A549 (cell line): Measurements from ENCODE around the gene SPAG6. TPM values are rescaled to one million over a fixed set of nuclear protein-coding genes. Genes with fewer than 3 reads are reported as not detected.

ENCODE experiments used
- ATAC-seq, 2 experiments: fragments of 200-7000 bp in 1 of 2; fragments of >200 bp in 1 of 2; cut with Nextera tagmentation in 1 of 2; cut with Tn5 transposase in 1 of 2; 3 replicates each; pipeline versions ENCODE4 v1.8.0 to v1.9.1; 2018 to 2020; ENCODE audit warnings: mild to moderate bottlenecking in 1 of 2, moderate library complexity in 1 of 2
- CTCF ChIA-PET: fragments of 300-600 bp; sonication (Branson Sonifier 250); formaldehyde crosslinking; extraction: SDS; loops from one replicate; lab custom pipeline; 2021; ENCODE audit warnings: antibody characterized with exemption, inconsistent platforms; lab: Yijun Ruan, JAX
- POLR2A ChIA-PET: fragments of 350-600 bp; formaldehyde crosslinking; extraction: SDS; loops from one replicate; lab custom pipeline; 2021; ENCODE audit warnings: antibody characterized with exemption, inconsistent platforms; lab: Yijun Ruan, JAX
- DNase-seq, 2 experiments: peaks; one replicate each; pipeline versions ENCODE4 v3.0.0 to v3.0.0-alpha.2; 2011 to 2016; ENCODE audit warnings: low read depth in 1 of 2, low spot score in 1 of 2
- FAIRE-seq: peaks from 2 replicates; lab custom pipeline; 2011; peaks lifted over from hg19 to GRCh38; lab: Jason Lieb, UNC
- H3K27ac ChIP-seq, 2 experiments: fragments of >200 bp; sonication (Bioruptor Twin); formaldehyde crosslinking; 3 replicates each; pipeline ENCODE4 v1.5.1; 2016 to 2017
- H3K4me1 ChIP-seq: fragments of >200 bp; sonication (Bioruptor Twin); formaldehyde crosslinking; 3 replicates; pipeline ENCODE4 v1.6.1; 2016
- H3K4me2 ChIP-seq: fragments of >200 bp; sonication (Bioruptor Twin); formaldehyde crosslinking; 3 replicates; pipeline ENCODE4 v1.6.1; 2016
- H3K4me3 ChIP-seq: fragments of >200 bp; sonication (Bioruptor Twin); formaldehyde crosslinking; 3 replicates; pipeline ENCODE4 v1.5.1; 2016
- H3K9me3 ChIP-seq: fragments of >200 bp; sonication (Bioruptor Twin); formaldehyde crosslinking; 3 replicates; pipeline ENCODE4 v1.6.1; 2016
- CBX2 ChIP-seq: fragments of 200-600 bp; sonication (generic); IDR thresholded peaks from 2 replicates; pipeline ENCODE4 v1.6.1; 2016; ENCODE audit warnings: low read depth, mild to moderate bottlenecking, borderline replicate concordance
- CEBPB ChIP-seq, 2 experiments: fragments of >200 bp in 1 of 2; sonication (Bioruptor Twin) in 1 of 2; formaldehyde crosslinking in 1 of 2; IDR thresholded peaks; 2 replicates each; pipeline ENCODE4 v1.6.1; 2012 to 2016
- CHD2 ChIP-seq: fragments of 150-350 bp; IDR thresholded peaks from 2 replicates; pipeline ENCODE4 v1.6.1; 2014; ENCODE audit warnings: low read length; ENCODE audit not compliant: partially characterized antibody
- EHF ChIP-seq: fragments of 250-450 bp; sonication (Bioruptor Pico); IDR thresholded peaks from 2 replicates; pipeline ENCODE4 v1.5.0; 2020; ENCODE audit warnings: mild to moderate bottlenecking
- ESRRA ChIP-seq: fragments of 150-350 bp; IDR thresholded peaks from 2 replicates; pipeline ENCODE4 v1.6.1; 2014; ENCODE audit warnings: mild to moderate bottlenecking, low read length, borderline replicate concordance
- FOSB ChIP-seq: fragments of 250-450 bp; sonication (Bioruptor Pico); IDR thresholded peaks from 2 replicates; pipeline ENCODE4 v1.5.0; 2020; ENCODE audit warnings: mild to moderate bottlenecking, moderate library complexity
- FOXS1 ChIP-seq: fragments of 250-450 bp; sonication (Bioruptor Pico); IDR thresholded peaks from 2 replicates; pipeline ENCODE4 v1.5.0; 2020; ENCODE audit warnings: mild to moderate bottlenecking, moderate library complexity
- GATA3 ChIP-seq: IDR thresholded peaks from 2 replicates; pipeline ENCODE4 v1.6.1; 2012; ENCODE audit warnings: borderline replicate concordance
- HDAC2 ChIP-seq: fragments of 200-600 bp; sonication (generic); IDR thresholded peaks from 2 replicates; pipeline ENCODE4 v1.6.1; 2016
- HOXA7 ChIP-seq: fragments of 250-450 bp; sonication (Bioruptor Pico); IDR thresholded peaks from 2 replicates; pipeline ENCODE4 v1.5.0; 2020; ENCODE audit warnings: mild to moderate bottlenecking, moderate library complexity
- JUN ChIP-seq, 2 experiments: fragments of >200 bp; sonication (Bioruptor Twin); formaldehyde crosslinking; IDR thresholded peaks; 2 replicates in 1 of 2; 3 replicates in 1 of 2; pipeline ENCODE4 v1.6.1; 2016 to 2017
- KDM1A ChIP-seq: fragments of 200-600 bp; sonication (generic); IDR thresholded peaks from 2 replicates; pipeline ENCODE4 v1.6.1; 2016; ENCODE audit warnings: low read depth, mild to moderate bottlenecking
- KDM5A ChIP-seq: fragments of 200-600 bp; sonication (generic); IDR thresholded peaks from 2 replicates; pipeline ENCODE4 v1.6.1; 2016; ENCODE audit warnings: antibody characterized with exemption, mild to moderate bottlenecking
- MYC ChIP-seq: IDR thresholded peaks from 2 replicates; pipeline ENCODE4 v1.6.1; 2012; ENCODE audit warnings: mild to moderate bottlenecking, inconsistent platforms, low read length, improper control_type of control experiment, borderline replicate concordance
- NPAS2 ChIP-seq: fragments of 250-450 bp; sonication (Bioruptor Pico); IDR thresholded peaks from 2 replicates; pipeline ENCODE4 v1.8.0; 2022; ENCODE audit warnings: mild to moderate bottlenecking, moderate library complexity, borderline replicate concordance
- POLR2AphosphoS2 ChIP-seq: conservative IDR thresholded peaks from 2 replicates; pipeline ENCODE4 v1.6.1; 2012; ENCODE audit warnings: low read length, improper control_type of control experiment, inconsistent platforms
- RAD21 ChIP-seq, 2 experiments: fragments of >200 bp in 1 of 2; sonication (Bioruptor Twin) in 1 of 2; formaldehyde crosslinking in 1 of 2; IDR thresholded peaks in 1 of 2; conservative IDR thresholded peaks in 1 of 2; 2 replicates in 1 of 2; 3 replicates in 1 of 2; pipeline ENCODE4 v1.6.1; 2012 to 2018; ENCODE audit warnings: inconsistent platforms in 1 of 2
- RCOR1 ChIP-seq: fragments of 150-350 bp; IDR thresholded peaks from 2 replicates; pipeline ENCODE4 v1.6.1; 2014; ENCODE audit warnings: antibody characterized with exemption, low read length, low read depth
- RNF2 ChIP-seq: fragments of 200-600 bp; sonication (generic); IDR thresholded peaks from 2 replicates; pipeline ENCODE4 v1.6.1; 2016; ENCODE audit warnings: low read depth, mild to moderate bottlenecking, antibody characterized with exemption, moderate library complexity, borderline replicate concordance
- SMC3 ChIP-seq: fragments of >200 bp; sonication (Bioruptor Twin); formaldehyde crosslinking; IDR thresholded peaks from 3 replicates; pipeline ENCODE4 v1.6.1; 2018; ENCODE audit warnings: inconsistent platforms
- ZNF302 ChIP-seq: fragments of 250-450 bp; sonication (Bioruptor Pico); IDR thresholded peaks from 2 replicates; pipeline ENCODE4 v1.9.0; 2021; ENCODE audit warnings: inconsistent platforms, mild to moderate bottlenecking, moderate library complexity
- ZSCAN20 ChIP-seq: fragments of 250-450 bp; sonication (Bioruptor Pico); IDR thresholded peaks from 2 replicates; pipeline ENCODE4 v1.8.0; 2022; ENCODE audit warnings: mild to moderate bottlenecking, moderate library complexity
- WGBS: methylation state at CpG from one replicate; pipeline ENCODE4 v1.1.6; 2017; ENCODE audit errors: missing lambda C conversion rate; 5-methylcytosine and 5-hydroxymethylcytosine counted together
- polyA plus RNA-seq, 4 experiments: library from polyadenylated mRNA; depleted of rRNA in 3 of 4; stranded (reverse); fragments of >200 nt; fragmentation: RNase III in 1 of 4; extraction: RNeasy Plus Mini Kit Qiagen cat#74134 plus additional on column Dnase treatment in 1 of 4; gene quantifications; 2 replicates in 3 of 4; 3 replicates in 1 of 4; pipeline ENCODE4 v1.2.3, GENCODE V29; 2011 to 2017
- TF ChIP-seq, protein P1 (sequence below): IDR thresholded peaks from 2 replicates; pipeline ENCODE4 v1.6.1; 2012
- TF ChIP-seq, protein P2 (sequence below): fragments of >200 bp; sonication (Bioruptor Twin); formaldehyde crosslinking; IDR thresholded peaks from 2 replicates; pipeline ENCODE4 v1.6.1; 2016
- TF ChIP-seq, protein P3 (sequence below): fragments of >200 bp; sonication (Bioruptor Twin); formaldehyde crosslinking; IDR thresholded peaks from 3 replicates; pipeline ENCODE4 v1.6.1; 2016
- TF ChIP-seq, protein P4 (sequence below): IDR thresholded peaks from 2 replicates; pipeline ENCODE4 v1.6.1; 2012; ENCODE audit warnings: low read depth, borderline replicate concordance

The SPAG6 gene
- polyA plus RNA-seq, 2 of the 4 experiments (the other 2 are of a cell fraction), result 0.04 TPM; not detected in 1

DNA sequence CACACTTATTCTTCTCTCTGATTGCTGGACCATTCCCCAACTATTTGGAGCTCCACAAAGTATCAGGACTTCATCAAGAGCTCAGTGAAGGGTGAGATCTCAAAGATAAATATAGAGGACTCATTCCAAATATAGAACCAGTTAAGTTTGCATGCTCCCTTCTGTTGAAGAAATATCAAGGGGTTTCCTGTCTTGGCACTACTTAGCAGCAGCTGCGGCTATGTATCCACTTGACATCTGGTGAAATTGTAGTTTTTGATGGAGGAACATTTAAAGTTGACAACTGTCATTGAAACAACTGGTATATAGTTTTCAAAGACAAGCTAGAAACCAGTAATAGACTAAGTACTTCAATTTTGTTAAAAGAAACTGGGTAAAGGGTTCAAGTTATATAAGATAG is 1.0 kb upstream of the SPAG6 start:
- Histone ChIP-seq H3K4me2 (no peak overlapping the region), H3K9me3 (no peaks in the 10 kb centered on the region), H3K27ac (no peak overlapping the region), H3K4me3 (no peak overlapping the region), H3K4me1 (peaks cover 9% of the 10 kb centered on the region; the same call in 1 of the 3 replicates)
- FAIRE-seq (no peak), DNase-seq (no peak), ATAC-seq (no peak)
- ChIA-PET POLR2A (no interaction called here), CTCF (no interaction called here)
- TF ChIP-seq KDM1A (no peak), HDAC2 (no peak), CHD2 (no peak), MYC (no peak), GATA3 (no peak), FOXS1 (CRISPR knock-in tag) (no peak), HOXA7 (CRISPR knock-in tag) (no peak), EHF (CRISPR knock-in tag) (no peak), RNF2 (no peak), ESRRA (no peak), CBX2 (no peak), FOSB (CRISPR knock-in tag) (no peak), ZSCAN20 (CRISPR knock-in tag) (no peak)
- TF ChIP-seq, protein P1, sequence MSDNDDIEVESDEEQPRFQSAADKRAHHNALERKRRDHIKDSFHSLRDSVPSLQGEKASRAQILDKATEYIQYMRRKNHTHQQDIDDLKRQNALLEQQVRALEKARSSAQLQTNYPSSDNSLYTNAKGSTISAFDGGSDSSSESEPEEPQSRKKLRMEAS, result no peak
- TF ChIP-seq, protein P2, sequence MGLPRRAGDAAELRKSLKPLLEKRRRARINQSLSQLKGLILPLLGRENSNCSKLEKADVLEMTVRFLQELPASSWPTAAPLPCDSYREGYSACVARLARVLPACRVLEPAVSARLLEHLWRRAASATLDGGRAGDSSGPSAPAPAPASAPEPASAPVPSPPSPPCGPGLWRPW, result no peak
- TF ChIP-seq, protein P3, sequence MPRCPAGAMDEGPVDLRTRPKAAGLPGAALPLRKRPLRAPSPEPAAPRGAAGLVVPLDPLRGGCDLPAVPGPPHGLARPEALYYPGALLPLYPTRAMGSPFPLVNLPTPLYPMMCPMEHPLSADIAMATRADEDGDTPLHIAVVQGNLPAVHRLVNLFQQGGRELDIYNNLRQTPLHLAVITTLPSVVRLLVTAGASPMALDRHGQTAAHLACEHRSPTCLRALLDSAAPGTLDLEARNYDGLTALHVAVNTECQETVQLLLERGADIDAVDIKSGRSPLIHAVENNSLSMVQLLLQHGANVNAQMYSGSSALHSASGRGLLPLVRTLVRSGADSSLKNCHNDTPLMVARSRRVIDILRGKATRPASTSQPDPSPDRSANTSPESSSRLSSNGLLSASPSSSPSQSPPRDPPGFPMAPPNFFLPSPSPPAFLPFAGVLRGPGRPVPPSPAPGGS, result no peak
- WGBS, result 52% methylated on average over 1 of the region's 1 CpG

DNA sequence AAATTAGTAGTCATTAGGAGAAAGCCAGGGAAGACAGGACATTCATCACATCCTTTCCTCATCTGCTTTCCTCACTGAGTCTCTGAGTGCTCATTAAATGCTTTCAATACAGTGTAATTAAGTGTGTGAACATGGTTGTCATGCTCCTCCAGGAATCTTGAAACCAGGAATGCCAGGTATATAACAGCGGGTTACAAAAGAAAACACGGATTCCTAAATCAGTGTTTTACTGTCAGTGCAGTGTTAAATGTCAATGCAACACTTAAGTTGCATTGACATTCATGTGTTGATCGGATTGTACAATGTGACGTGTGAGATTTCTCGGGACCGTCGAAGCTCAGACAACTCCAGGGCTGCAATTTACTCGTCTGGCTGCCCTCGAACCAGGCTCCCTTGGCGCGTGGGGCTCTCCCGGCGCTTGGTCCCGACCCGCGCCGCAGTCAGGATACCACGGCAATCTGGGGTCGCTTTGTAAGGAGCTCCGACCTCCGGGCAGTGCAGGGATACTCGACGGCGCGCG is 455 bp upstream of the SPAG6 start:
- 0 out of 3 replicates have a peak, but pooled peaks cover 4% of the 10 kb centered on the region for H3K4me1 ChIP-seq
- H3K4me2 ChIP-seq, result no peak overlapping the region
- WGBS, result 76% methylated on average over 21 of the region's 26 CpGs
- no peak for FAIRE-seq
- CTCF ChIA-PET, result no interaction called here
- TF ChIP-seq CEBPB (IDR thresholded peaks at IDR 0.05) (no peak), EHF (CRISPR knock-in tag) (no peak), RCOR1 (no peak), KDM1A (no peak), KDM5A (no peak)
- TF ChIP-seq, protein P3, result no peak
- TF ChIP-seq, all 56 proteins: peak for 0
- H3K4me3 ChIP-seq, result no peak overlapping the region
- H3K9me3 ChIP-seq, result no peaks in the 10 kb centered on the region
- no peak for ATAC-seq
- no peak overlapping the region for H3K27ac ChIP-seq
- DNase-seq, result no peak
- POLR2A ChIA-PET, result no interaction called here

DNA sequence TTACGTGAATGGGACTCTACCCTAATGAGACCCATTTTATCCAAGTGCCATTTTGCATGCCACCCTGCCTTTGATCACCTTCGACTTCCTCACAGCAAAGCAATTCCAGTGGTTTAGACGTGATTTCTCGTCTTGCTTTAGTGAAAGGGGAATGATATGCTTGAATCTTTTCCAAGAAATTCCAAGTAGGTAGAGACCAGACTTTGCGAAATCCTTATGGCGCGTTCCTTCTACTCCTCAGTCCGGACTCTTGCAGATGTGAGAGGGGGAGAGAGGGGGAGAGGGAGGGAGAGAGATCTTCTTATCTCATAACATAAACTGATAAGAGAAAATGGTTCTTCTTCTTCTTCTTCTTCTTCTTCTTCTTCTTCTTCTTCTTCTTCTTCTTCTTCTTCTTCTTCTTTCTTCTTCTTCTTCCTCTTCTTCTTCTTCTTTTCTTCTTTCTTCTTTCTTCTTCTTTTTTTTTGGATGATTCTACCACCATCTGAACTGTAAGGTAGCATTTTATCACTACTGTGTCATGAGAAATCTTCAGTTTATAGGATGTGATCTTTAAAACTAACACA is 883 bp downstream of the SPAG6 start:
- POLR2A ChIA-PET, result no interaction called here
- FAIRE-seq, result no peak
- DNase-seq, result no peak
- Histone ChIP-seq H3K4me2 (no peak overlapping the region), H3K27ac (no peak overlapping the region), H3K4me3 (no peak overlapping the region), H3K9me3 (no peaks in the 10 kb centered on the region), H3K4me1 (0 out of 3 replicates have a peak, but pooled peaks cover 4% of the 10 kb centered on the region)
- CTCF ChIA-PET, result interaction anchor here (0.8 kb wide), 1 partner anchor 239 kb away, joined by 3 read pairs; no protein-coding TSS in a partner anchor
- 49% methylated on average over 8 of the region's 8 CpGs for WGBS
- no peak for ATAC-seq
- TF ChIP-seq NPAS2 (CRISPR knock-in tag) (no peak), ESRRA (no peak), SMC3 (no peak), CHD2 (no peak), JUN (IDR thresholded peaks at IDR 0.05) (no peak), KDM1A (no peak), RAD21 (conservative IDR thresholded peaks at IDR 0.05 in 1 of 2, IDR thresholded peaks at IDR 0.05 in 1 of 2) (no peak), POLR2AphosphoS2 (no peak), ZNF302 (CRISPR knock-in tag) (no peak)
- TF ChIP-seq, protein P4, sequence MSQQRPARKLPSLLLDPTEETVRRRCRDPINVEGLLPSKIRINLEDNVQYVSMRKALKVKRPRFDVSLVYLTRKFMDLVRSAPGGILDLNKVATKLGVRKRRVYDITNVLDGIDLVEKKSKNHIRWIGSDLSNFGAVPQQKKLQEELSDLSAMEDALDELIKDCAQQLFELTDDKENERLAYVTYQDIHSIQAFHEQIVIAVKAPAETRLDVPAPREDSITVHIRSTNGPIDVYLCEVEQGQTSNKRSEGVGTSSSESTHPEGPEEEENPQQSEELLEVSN, result no peak
- TF ChIP-seq, protein P2, result no peak
